GM13977 (cell line): ENCODE measurements around the gene TIPRL.
"Not testable (repeated sequence)": the region's sequence is repeated elsewhere in the genome, so short reads cannot be mapped to it uniquely, and the experiment has no call there.

Experiments used
- DNase-seq: peaks from one replicate; pipeline ENCODE4 v3.0.0; 2012; ENCODE audit warnings: low spot score
- in situ Hi-C: fragments of 300-500 bp; cut with MboI; formaldehyde crosslinking; loops from one replicate; pipeline ENCODE4 v1.12.0; 2022; ENCODE audit warnings: low sequenced_read_pairs, low pct_unique_long_range_greater_than_20kb, mixed read lengths, inconsistent platforms; ENCODE audit not compliant: unreplicated experiment
- TF ChIP-seq, protein P1 (sequence below): IDR thresholded peaks from 2 replicates; pipeline ENCODE4 v1.5.1; 2012; ENCODE audit warnings: mild to moderate bottlenecking, control low read depth; ENCODE audit not compliant: insufficient read depth; ENCODE audit errors: extremely low read depth, missing control alignments

Gene TIPRL

DNA sequence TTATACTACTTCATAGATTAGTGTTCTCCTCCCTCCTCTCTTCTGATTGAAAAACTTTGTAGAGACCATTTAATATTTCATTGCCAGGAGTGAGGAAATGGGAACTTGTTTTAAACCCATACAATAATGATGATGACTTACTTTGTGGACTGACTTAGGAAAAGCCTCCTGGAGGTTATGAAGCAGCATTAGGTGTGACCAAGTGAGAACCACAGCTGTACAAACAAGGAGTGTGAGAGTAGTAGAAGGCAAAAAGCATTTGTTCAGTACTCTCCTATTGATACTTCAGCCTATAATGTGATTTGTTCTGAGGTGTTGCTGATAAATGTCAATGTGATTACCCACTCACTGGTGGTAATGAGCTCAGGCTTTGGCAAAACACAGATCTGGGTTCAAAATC, 8.4 kb downstream of the TIPRL start:
- TF ChIP-seq, protein P1, sequence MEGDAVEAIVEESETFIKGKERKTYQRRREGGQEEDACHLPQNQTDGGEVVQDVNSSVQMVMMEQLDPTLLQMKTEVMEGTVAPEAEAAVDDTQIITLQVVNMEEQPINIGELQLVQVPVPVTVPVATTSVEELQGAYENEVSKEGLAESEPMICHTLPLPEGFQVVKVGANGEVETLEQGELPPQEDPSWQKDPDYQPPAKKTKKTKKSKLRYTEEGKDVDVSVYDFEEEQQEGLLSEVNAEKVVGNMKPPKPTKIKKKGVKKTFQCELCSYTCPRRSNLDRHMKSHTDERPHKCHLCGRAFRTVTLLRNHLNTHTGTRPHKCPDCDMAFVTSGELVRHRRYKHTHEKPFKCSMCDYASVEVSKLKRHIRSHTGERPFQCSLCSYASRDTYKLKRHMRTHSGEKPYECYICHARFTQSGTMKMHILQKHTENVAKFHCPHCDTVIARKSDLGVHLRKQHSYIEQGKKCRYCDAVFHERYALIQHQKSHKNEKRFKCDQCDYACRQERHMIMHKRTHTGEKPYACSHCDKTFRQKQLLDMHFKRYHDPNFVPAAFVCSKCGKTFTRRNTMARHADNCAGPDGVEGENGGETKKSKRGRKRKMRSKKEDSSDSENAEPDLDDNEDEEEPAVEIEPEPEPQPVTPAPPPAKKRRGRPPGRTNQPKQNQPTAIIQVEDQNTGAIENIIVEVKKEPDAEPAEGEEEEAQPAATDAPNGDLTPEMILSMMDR: no peak
- in situ Hi-C loops: no loop called here
- DNase-seq: no peak

DNA sequence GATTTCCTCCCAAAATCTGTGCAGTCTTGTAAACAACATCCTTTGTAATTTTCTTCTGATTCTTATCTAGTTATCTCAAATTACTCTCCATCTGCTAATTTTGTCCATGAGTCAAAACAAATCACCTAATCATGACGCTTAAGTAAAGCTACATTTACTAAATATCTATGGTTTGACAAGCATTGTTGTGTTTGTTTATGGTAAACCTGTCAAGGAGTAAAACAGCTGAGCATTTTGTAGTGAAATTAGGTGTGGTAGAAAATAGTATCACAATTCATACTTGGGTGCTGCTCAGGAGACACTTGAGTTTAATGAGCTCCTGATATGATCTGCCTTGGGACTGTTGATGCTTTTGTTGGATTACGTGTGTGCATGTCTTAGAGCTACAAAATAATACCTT, 11.6 kb downstream of the TIPRL start:
- TF ChIP-seq, protein P1: no peak
- in situ Hi-C loops: no loop called here
- DNase-seq: no peak

DNA sequence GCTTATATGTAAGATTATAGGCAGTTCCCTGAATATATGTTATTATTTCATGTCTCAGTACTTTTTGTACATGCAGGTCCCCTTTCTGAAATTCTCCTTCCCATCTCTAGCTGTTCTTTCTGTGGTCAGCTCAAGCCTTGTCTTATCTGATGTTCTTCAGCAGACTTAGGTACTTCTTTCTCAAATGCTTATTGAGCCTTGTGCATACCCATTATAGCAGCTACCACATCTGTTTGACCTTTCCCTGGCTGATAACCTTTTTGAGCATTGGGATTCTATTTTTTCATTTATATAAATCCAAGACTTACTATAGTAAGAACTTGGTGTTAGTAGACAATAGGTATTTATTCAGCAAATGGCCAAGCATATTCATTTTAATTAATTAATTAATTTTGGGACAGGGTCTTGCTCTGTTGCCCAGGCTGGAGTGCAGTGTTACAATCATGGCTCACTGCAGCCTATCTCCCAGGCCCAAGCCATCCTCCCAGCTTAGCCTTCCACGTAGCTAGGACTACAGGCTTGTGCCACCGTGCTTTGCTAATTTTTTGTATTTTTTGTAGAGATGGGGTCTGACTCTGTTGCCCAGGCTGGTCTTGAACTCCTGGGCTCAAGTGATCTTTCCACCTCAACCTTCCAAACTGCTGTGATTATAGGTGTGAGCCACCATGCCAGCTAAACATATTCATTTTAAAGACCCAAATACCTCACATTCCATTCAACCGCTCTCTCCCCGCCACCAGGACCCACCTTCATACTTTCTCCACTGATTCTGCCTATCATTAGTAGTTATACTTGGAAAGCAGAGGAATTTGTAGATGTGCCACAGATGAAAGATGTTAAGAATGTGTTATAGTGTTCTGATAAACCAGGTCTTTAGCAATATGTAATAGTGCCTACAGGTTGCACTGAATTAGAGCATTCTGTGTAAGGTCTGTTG, 16.7 kb downstream of the TIPRL start:
- DNase-seq: no peak
- in situ Hi-C loops: no loop called here
- TF ChIP-seq, protein P1: no peak

DNA sequence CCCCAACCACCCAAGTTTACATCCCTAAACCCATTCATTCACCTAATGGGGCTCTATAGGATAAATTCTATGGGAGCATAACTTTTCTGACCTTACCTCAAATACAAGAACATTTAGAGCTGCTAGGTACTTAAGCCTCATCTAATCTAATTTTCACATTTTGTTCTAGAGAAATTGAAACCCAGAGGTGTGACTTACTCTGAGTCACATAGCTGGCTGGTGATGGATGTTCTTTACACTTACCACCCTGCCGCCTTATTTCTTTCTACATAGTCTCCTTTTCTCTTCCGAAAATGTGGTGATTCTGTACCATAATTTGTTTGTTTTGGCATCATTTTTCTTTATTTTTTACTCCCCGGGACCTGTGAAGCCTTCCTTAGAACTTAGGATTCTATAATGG, 20.3 kb downstream of the TIPRL start:
- DNase-seq: no peak
- TF ChIP-seq, protein P1: no peak
- in situ Hi-C loops: no loop called here

DNA sequence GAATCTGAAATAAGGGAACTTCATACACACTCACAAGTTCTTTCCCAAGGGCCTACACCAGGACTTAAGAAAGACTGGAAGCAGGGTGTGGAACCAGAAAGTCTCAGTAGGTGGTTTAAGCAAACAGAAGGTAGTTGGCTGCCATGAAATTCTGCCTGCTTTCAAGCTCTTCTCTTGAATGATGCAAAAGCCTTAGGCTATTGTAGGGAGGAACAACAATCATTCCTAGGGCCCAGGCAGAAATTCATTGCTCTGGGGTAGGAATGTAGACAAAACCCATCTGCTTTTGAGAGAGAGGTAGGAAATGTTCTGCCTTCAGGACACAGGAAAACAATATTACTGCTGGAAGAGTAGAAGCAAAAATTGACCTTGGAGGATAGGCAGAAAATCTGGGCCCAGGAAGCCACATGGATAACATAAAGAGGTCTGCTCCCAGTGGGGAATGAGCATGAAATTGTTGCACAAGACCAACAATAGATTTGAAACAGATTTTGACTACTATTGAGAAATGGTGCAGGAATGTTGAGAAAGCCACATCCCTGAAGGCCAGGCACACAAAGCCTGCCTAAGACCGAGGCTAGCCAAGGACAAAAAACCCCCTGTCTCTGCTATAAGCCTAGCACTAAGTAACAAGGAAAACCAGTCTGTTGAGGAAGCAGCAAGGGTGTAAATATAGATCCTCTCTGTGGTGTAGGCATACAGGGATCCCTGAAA, 24.3 kb downstream of the TIPRL start:
- TF ChIP-seq, protein P1: no peak
- DNase-seq: no peak
- in situ Hi-C loops: no loop called here

DNA sequence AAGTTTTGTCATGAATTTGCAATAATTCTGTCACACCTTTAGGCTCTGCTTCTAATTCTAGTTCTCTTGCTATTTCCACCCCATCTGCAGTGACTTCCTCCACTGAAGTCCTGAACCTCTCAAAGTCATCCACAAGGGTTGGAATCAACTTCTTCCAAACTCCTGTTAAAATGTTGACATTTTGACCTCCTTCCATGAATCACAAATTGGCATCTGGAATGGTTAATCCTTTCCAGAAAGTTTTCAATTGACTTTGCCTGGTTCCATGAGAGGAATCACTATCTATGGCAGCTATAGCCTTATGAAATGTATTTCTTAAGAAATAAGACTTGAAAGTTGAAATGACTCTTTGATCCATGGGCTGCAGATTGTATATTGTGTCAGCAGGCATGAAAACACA, 27.3 kb downstream of the TIPRL start:
- TF ChIP-seq, protein P1: no peak
- DNase-seq: no peak
- in situ Hi-C loops: no loop called here

DNA sequence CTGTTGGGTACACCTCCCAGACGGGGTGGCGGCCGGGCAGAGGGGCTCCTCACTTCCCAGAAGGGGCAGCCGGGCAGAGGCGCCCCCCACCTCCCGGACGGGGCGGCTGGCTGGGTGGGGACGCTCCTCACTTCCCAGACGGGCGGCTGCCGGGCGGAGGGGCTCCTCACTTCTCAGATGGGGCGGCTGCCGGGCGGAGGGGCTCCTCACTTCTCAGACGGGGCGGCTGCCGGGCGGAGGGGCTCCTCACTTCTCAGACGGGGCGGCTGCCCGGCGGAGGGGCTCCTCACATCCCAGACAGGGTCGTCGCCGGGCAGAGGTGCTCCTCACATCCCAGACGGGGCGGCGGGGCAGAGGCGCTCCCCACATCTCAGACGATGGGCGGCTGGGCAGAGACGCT, 28.9 kb downstream of the TIPRL start:
- DNase-seq, in situ Hi-C loops: not testable (repeated sequence)
